Stimulated activated CD4-positive, alpha-beta T cell treated with anti-CD3 and anti-CD28 coated beads, Interleukin-15, amount 100 ng/mL, for 1 hour (primary cell): Measurements from ENCODE around the gene KIRREL1.

Experiments used
- DNase-seq, 2 donors: peaks; one replicate each; pipeline ENCODE4 v3.0.0-alpha.2; 2020; ENCODE audit warnings: low read depth in 1 of 2, low spot score in 1 of 2

Gene KIRREL1

GRCh38 chr1:158140764-158141192 is 147.3 kb downstream of the KIRREL1 start:
- DNase-seq: no peak

GRCh38 chr1:158145173-158145719 is 151.8 kb downstream of the KIRREL1 start:
- DNase-seq: no peak

- DNase-seq: no peak
These were observed 152.7 kb downstream of the KIRREL1 start for GRCh38 chr1:158146165-158146564.

GRCh38 chr1:158146739-158147138 is 153.3 kb downstream of the KIRREL1 start:
- no peak for DNase-seq

GRCh38 chr1:158147401-158147800 is 154.0 kb downstream of the KIRREL1 start:
- DNase-seq: no peak

GRCh38 chr1:158147869-158148268 is 154.4 kb downstream of the KIRREL1 start:
- no peak for DNase-seq

- DNase-seq: no peak
These were observed 155.0 kb downstream of the KIRREL1 start for GRCh38 chr1:158148468-158148867.

GRCh38 chr1:158149175-158149574 is 155.7 kb downstream of the KIRREL1 start:
- DNase-seq: no peak
